MV-4-11 (cell line): ENCODE results near the gene TCHP.
"Not testable (repeated sequence)": the region's sequence is repeated elsewhere in the genome, so short reads cannot be mapped to it uniquely, and the experiment has no call there.

ENCODE experiments used
- DNase-seq: peaks from one replicate; lab custom pipeline; 2025; lab: John Stamatoyannopoulos, UW

The TCHP gene

GRCh38 chr12:109910254-109910968, 10.3 kb downstream of the TCHP start:
- DNase-seq: no peak

- peak; percentile 14 for DNase-seq
Observed at GRCh38 chr12:109910969-109911348, 10.9 kb downstream of the TCHP start.

- no peak for DNase-seq
Observed at GRCh38 chr12:109912855-109913321, 12.8 kb downstream of the TCHP start.

GRCh38 chr12:109914461-109914860, 14.4 kb downstream of the TCHP start:
- DNase-seq: no peak

- DNase-seq: no peak
Observed at GRCh38 chr12:109915171-109916040, 15.3 kb downstream of the TCHP start.

GRCh38 chr12:109916045-109916444, 16.0 kb downstream of the TCHP start:
- no peak for DNase-seq

GRCh38 chr12:109919456-109919855, 19.4 kb downstream of the TCHP start:
- DNase-seq: no peak

GRCh38 chr12:109920261-109920780, 20.2 kb downstream of the TCHP start:
- DNase-seq: no peak

GRCh38 chr12:109921982-109922381, 21.9 kb downstream of the TCHP start:
- DNase-seq: no peak

- no peak for DNase-seq
Observed at GRCh38 chr12:109923038-109923437, 23.0 kb downstream of the TCHP start.

- DNase-seq: no peak
Observed at GRCh38 chr12:109923481-109924245, 23.6 kb downstream of the TCHP start.

- DNase-seq: no peak
Observed at GRCh38 chr12:109925185-109925840, 25.2 kb downstream of the TCHP start.

- DNase-seq: no peak
Observed at GRCh38 chr12:109926016-109926415, 25.9 kb downstream of the TCHP start.

GRCh38 chr12:109926488-109927210, 26.6 kb downstream of the TCHP start:
- DNase-seq: no peak

- no peak for DNase-seq
Observed at GRCh38 chr12:109927622-109928021, 27.5 kb downstream of the TCHP start.

GRCh38 chr12:109928058-109928656, 28.1 kb downstream of the TCHP start:
- DNase-seq: no peak

GRCh38 chr12:109929326-109929725, 29.3 kb downstream of the TCHP start:
- not testable (repeated sequence) for DNase-seq

GRCh38 chr12:109930028-109930800, 30.1 kb downstream of the TCHP start:
- no peak for DNase-seq

GRCh38 chr12:109931143-109931542, 31.1 kb downstream of the TCHP start:
- DNase-seq: no peak
